Esophagus squamous epithelium (tissue), 5 donors: ENCODE data around the gene EIF3J. TPM values are rescaled to one million over a fixed set of nuclear protein-coding genes. Genes with fewer than 3 reads are reported as not detected.

Experiments
- DNase-seq: peaks from one replicate; lab custom pipeline; 2025; lab: John Stamatoyannopoulos, UW
- H3K27ac ChIP-seq, 4 donors: fragments of 200-600 bp; sonication (generic); one replicate each; pipeline ENCODE4 v1.5.1; 2016 to 2019; ENCODE audit warnings: mild to moderate bottlenecking in 1 of 4
- H3K27me3 ChIP-seq, 4 donors: fragments of 200-600 bp; sonication (generic); 1 replicate in 3 of 4; 2 replicates in 1 of 4; pipeline versions ENCODE4 v1.5.1 to v1.6.0; 2017 to 2021; ENCODE audit warnings: antibody characterized with exemption in 1 of 4
- H3K36me3 ChIP-seq, 3 donors: fragments of 200-600 bp; sonication (generic); one replicate each; pipeline ENCODE4 v1.5.1; 2016 to 2019
- H3K4me1 ChIP-seq, 3 donors: fragments of 200-600 bp; sonication (generic); one replicate each; pipeline ENCODE4 v1.5.1; 2017 to 2019
- H3K4me3 ChIP-seq, 4 donors: fragments of 200-600 bp; sonication (generic); 1 replicate in 3 of 4; 2 replicates in 1 of 4; pipeline ENCODE4 v1.5.1; 2016 to 2019; ENCODE audit warnings: mild to moderate bottlenecking in 2 of 4, moderate library complexity in 1 of 4
- H3K9me3 ChIP-seq, 3 donors: fragments of 200-600 bp; sonication (generic); one replicate each; pipeline ENCODE4 v1.5.1; 2016 to 2019
- POLR2A ChIP-seq, 4 donors: fragments of 450-650 bp; IDR thresholded peaks; one replicate each; pipeline ENCODE4 v1.6.1; 2017; ENCODE audit warnings: antibody characterized with exemption in 4 of 4, mild to moderate bottlenecking in 4 of 4, moderate library complexity in 3 of 4
- WGBS, 2 donors: methylation state at CpG; one replicate each; pipeline ENCODE4 v1.1.5; 2018; 5-methylcytosine and 5-hydroxymethylcytosine counted together
- intact Hi-C: fragments of 100-400 bp; cut with DNase I; formaldehyde crosslinking; loops from one replicate; pipeline ENCODE4 v1.15.0; 2022
- total RNA-seq, 4 donors: library from RNA; depleted of rRNA; stranded (reverse); fragments of >200 nt; gene quantifications; one replicate each; pipeline ENCODE4 v1.1.0, GENCODE V29; 2016
- TF ChIP-seq, protein P1 (sequence below), 6 experiments: fragments of 450-650 bp in 4 of 6; fragments of 200-600 bp in 2 of 6; sonication (generic) in 2 of 6; IDR thresholded peaks; one replicate each; pipeline ENCODE4 v1.5.1; 2016 to 2019; ENCODE audit warnings: antibody characterized with exemption in 6 of 6, mild to moderate bottlenecking in 4 of 6, moderate library complexity in 4 of 6
- donor health status: DM: yes; HTN: yes; CAD: no.

Gene EIF3J
- total RNA-seq, 4 donors from 2014 or later: 28.2 to 82.8 (median 58.6) TPM

DNA sequence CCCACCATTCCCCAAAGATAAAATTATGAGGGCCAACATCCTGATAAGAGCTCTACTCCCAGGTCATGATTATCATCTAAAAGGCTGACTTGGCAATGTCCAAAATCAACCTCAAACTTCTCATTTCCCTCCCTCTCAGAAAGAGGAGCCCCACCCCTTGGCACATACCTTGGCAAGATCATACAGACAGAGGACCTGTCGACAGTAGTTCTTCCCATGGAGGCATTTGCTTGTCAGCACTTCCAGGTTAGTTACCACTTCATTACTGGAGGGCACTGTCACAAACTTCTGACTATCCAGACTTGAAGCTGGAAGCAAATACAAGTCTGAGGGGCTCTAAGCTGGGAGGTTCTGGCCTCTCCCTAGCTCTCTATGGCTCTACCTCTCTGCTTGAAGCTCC is 37.8 kb downstream of the EIF3J start:
- H3K4me1 ChIP-seq: peaks cover 0 to 11% (median 0%) of the 10 kb centered on the region in 3 donors
- peaks cover 0 to 76% (median 13%) of the 10 kb centered on the region in 3 donors for H3K36me3 ChIP-seq
- no peak for DNase-seq
- WGBS, 2 donors: 50 to 70% methylated on average over 1 of the region's 1 CpG
- no peak overlapping the region for H3K4me3 ChIP-seq
- H3K27ac ChIP-seq: no peak overlapping the region
- no peak for TF ChIP-seq POLR2A (IDR thresholded peaks at IDR 0.05)
- TF ChIP-seq, protein P1, sequence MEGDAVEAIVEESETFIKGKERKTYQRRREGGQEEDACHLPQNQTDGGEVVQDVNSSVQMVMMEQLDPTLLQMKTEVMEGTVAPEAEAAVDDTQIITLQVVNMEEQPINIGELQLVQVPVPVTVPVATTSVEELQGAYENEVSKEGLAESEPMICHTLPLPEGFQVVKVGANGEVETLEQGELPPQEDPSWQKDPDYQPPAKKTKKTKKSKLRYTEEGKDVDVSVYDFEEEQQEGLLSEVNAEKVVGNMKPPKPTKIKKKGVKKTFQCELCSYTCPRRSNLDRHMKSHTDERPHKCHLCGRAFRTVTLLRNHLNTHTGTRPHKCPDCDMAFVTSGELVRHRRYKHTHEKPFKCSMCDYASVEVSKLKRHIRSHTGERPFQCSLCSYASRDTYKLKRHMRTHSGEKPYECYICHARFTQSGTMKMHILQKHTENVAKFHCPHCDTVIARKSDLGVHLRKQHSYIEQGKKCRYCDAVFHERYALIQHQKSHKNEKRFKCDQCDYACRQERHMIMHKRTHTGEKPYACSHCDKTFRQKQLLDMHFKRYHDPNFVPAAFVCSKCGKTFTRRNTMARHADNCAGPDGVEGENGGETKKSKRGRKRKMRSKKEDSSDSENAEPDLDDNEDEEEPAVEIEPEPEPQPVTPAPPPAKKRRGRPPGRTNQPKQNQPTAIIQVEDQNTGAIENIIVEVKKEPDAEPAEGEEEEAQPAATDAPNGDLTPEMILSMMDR (IDR thresholded peaks at IDR 0.05): no peak
- no peaks in the 10 kb centered on the region for H3K9me3 ChIP-seq
- intact Hi-C loops: no loop called here
- no peaks in the 10 kb centered on the region for H3K27me3 ChIP-seq

DNA sequence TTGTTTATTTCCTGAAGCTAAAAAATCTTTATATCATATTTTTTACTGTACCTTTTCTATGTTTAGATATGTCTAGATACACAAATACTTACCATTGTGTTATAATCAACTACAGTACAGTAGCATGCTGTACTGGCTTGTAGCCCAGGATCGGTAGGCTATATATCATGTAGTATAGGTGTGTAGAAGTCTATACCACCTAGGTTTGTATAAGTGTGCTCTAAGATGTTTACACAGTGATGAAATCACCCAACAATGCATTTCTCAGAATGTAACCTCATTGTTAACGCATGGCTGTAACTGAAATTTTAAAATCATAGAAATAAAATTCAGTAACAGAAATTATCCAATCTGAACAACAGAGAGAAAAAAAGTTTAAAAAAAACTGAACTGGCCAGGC is 43.2 kb downstream of the EIF3J start:
- Histone ChIP-seq H3K4me1 (peaks cover 0 to 6% (median 0%) of the 10 kb centered on the region in 3 donors), H3K9me3 (no peaks in the 10 kb centered on the region), H3K27me3 (no peaks in the 10 kb centered on the region), H3K27ac (no peak overlapping the region), H3K4me3 (no peak overlapping the region), H3K36me3 (peaks cover 0 to 77% (median 13%) of the 10 kb centered on the region in 3 donors)
- no peak for TF ChIP-seq POLR2A (IDR thresholded peaks at IDR 0.05)
- TF ChIP-seq, protein P1 (IDR thresholded peaks at IDR 0.05): no peak
- intact Hi-C loops: no loop called here
- WGBS, 2 donors: 67 to 78% methylated on average over 2 of the region's 2 CpGs
- no peak for DNase-seq

DNA sequence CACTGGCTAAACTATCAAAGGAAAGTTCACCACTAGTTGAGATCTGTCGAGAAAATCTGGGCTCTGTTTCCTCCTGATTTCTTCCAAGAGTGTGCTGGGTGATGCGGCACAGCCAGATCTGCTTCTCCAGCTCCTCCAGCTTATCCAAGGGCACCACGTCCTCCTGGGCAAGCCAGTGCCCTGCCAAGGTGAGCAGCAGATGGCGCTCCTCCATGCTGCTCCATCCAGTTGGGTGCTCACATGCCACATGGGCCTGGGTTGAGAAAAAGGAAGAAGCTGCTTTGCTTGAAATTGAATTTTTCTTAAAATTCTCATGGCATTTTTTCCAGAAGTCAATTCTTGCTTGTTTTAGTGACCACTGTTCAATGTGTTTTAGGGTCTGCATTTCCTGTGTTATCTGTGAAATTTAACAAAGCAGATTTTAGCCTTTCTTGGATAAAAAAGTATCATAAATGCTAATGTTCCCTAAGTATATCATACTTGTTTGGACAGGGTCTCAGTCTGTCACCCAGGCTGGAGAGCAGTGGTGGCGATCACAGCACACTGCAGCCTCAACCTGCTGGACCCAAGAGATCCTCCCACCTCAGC is 47.3 kb downstream of the EIF3J start:
- no peak for DNase-seq
- intact Hi-C loops: no loop called here

GRCh38 chr15:44585633-44586032 is 48.7 kb downstream of the EIF3J start:
- peaks cover 0 to 100% (median 46%) of the 10 kb centered on the region in 3 donors for H3K36me3 ChIP-seq
- no peaks in the 10 kb centered on the region for H3K9me3 ChIP-seq
- WGBS, 2 donors: 82 to 94% methylated on average over 2 of the region's 2 CpGs
- peaks cover 0 to 1% (median 0%) of the 10 kb centered on the region in 3 donors for H3K4me1 ChIP-seq
- no peaks in the 10 kb centered on the region for H3K27me3 ChIP-seq
- TF ChIP-seq, protein P1 (IDR thresholded peaks at IDR 0.05): no peak
- no peak for TF ChIP-seq POLR2A (IDR thresholded peaks at IDR 0.05)
- intact Hi-C loops: no loop called here
- no peak overlapping the region for H3K4me3 ChIP-seq
- no peak overlapping the region for H3K27ac ChIP-seq
- DNase-seq: no peak

More for the DNA sequence above, 47.3 kb downstream of the EIF3J start:
- Histone ChIP-seq H3K9me3 (no peaks in the 10 kb centered on the region), H3K4me1 (no peaks in the 10 kb centered on the region), H3K4me3 (no peak overlapping the region), H3K36me3 (peaks cover 0 to 97% (median 38%) of the 10 kb centered on the region in 3 donors), H3K27me3 (no peaks in the 10 kb centered on the region), H3K27ac (no peak overlapping the region)
- WGBS, 2 donors: 63 to 88% methylated on average over 5 of the region's 5 CpGs
- no peak for TF ChIP-seq POLR2A (IDR thresholded peaks at IDR 0.05)
- TF ChIP-seq, protein P1 (IDR thresholded peaks at IDR 0.05): peak; percentile 29 to 64 (median 43)

GRCh38 chr15:44588541-44588940 is 51.6 kb downstream of the EIF3J start:
- TF ChIP-seq, protein P1 (IDR thresholded peaks at IDR 0.05): no peak
- no peak for TF ChIP-seq POLR2A (IDR thresholded peaks at IDR 0.05)
- WGBS, 2 donors: 80 to 87% methylated on average over 5 of the region's 5 CpGs
- Histone ChIP-seq H3K4me1 (peaks cover 4 to 29% (median 9%) of the 10 kb centered on the region in 3 donors), H3K4me3 (no peak overlapping the region), H3K9me3 (no peaks in the 10 kb centered on the region), H3K36me3 (peaks cover 0 to 100% (median 64%) of the 10 kb centered on the region in 3 donors), H3K27ac (no peak overlapping the region), H3K27me3 (no peaks in the 10 kb centered on the region)
- intact Hi-C loops: no loop called here
- no peak for DNase-seq
